GM12801 (cell line): ENCODE results near the gene RHOD.

Experiments
- CTCF ChIP-seq: IDR thresholded peaks from one replicate; pipeline ENCODE4 v1.5.1; 2011; ENCODE audit warnings: control low read depth; ENCODE audit not compliant: insufficient read length; ENCODE audit errors: extremely low read depth

The RHOD gene

GRCh38 chr11:67056267-67057204 is at the start of gene RHOD:
RHOD (plus strand) TSS chr11:67056847; CDS start chr11:67056903, 56 bp downstream.
- no peak for TF ChIP-seq CTCF

- TF ChIP-seq CTCF = no peak
Observed at GRCh38 chr11:67007126-67007525, 49.5 kb upstream of the RHOD start.

- no peak for TF ChIP-seq CTCF
Observed at GRCh38 chr11:67010296-67010905, 46.2 kb upstream of the RHOD start.

- no peak for TF ChIP-seq CTCF
Observed at GRCh38 chr11:67013511-67014045, 43.1 kb upstream of the RHOD start.

GRCh38 chr11:67014343-67014742 is 42.3 kb upstream of the RHOD start:
- no peak for TF ChIP-seq CTCF

- TF ChIP-seq CTCF = no peak
Observed at GRCh38 chr11:67015048-67015447, 41.6 kb upstream of the RHOD start.

GRCh38 chr11:67016550-67016949 is 40.1 kb upstream of the RHOD start:
- TF ChIP-seq CTCF = no peak
